Measurements from ENCODE around the gene CCSAP.

- no peak for TF ChIP-seq ZNF70 (CRISPR knock-in tag; IDR thresholded peaks at IDR 0.05)
- TF ChIP-seq PATZ1 (CRISPR knock-in tag; IDR thresholded peaks at IDR 0.05; ENCODE audit: borderline replicate concordance) = no peak
- no peak for TF ChIP-seq RARB (CRISPR knock-in tag; IDR thresholded peaks at IDR 0.05)
- TF ChIP-seq ZFP3 (CRISPR knock-in tag; IDR thresholded peaks at IDR 0.05) = no peak
- no peak for TF ChIP-seq SNAI2 (CRISPR knock-in tag; IDR thresholded peaks at IDR 0.05)
- TF ChIP-seq ISL1 (CRISPR knock-in tag; IDR thresholded peaks at IDR 0.05) = no peak
- TF ChIP-seq GLIS3 (CRISPR knock-in tag; IDR thresholded peaks at IDR 0.05) = no peak
- TF ChIP-seq TCF4 (CRISPR knock-in tag; IDR thresholded peaks at IDR 0.05; ENCODE audit: borderline replicate concordance) = no peak
- TF ChIP-seq CSRNP3 (CRISPR knock-in tag; IDR thresholded peaks at IDR 0.05) = no peak
- TF ChIP-seq TSHZ2 (CRISPR knock-in tag; IDR thresholded peaks at IDR 0.05) = no peak
- no peak for TF ChIP-seq ZFP30 (CRISPR knock-in tag; IDR thresholded peaks at IDR 0.05)
- no peak for TF ChIP-seq ZNF8 (CRISPR knock-in tag; IDR thresholded peaks at IDR 0.05)
Measured at GRCh38 chr1:229370601-229371021, 27.8 kb upstream of the CCSAP start.

Measured in SK-N-SH treated with all-trans-retinoic acid at 6 μM for 48 hours (cell line).